H1 (cell line): ENCODE measurements around the gene C6orf136. TPM values are rescaled to one million over a fixed set of nuclear protein-coding genes. Genes with fewer than 3 reads are reported as not detected.

ENCODE experiments used
- CTCF ChIA-PET: fragments of 300-600 bp; sonication (Branson Sonifier 250); formaldehyde crosslinking; loops from one replicate; lab custom pipeline; 2021; ENCODE audit not compliant: partially characterized antibody; lab: Charles Lee
- POLR2A ChIA-PET: fragments of 300-600 bp; sonication (Branson Sonifier 250); formaldehyde crosslinking; loops from one replicate; lab custom pipeline; 2021; ENCODE audit warnings: inconsistent platforms; ENCODE audit not compliant: partially characterized antibody; lab: Charles Lee
- DNase-seq, 2 experiments: peaks; one replicate each; pipeline versions ENCODE4 v3.0.0 to v3.0.0-alpha.2; 2010 to 2022; ENCODE audit warnings: low spot score in 2 of 2, low read depth in 1 of 2, mixed read lengths in 1 of 2
- FAIRE-seq: peaks from 2 replicates; lab custom pipeline; 2011; peaks lifted over from hg19 to GRCh38; lab: Jason Lieb, UNC
- H2AFZ ChIP-seq: 2 replicates; pipeline ENCODE4 v1.8.1; 2012; ENCODE audit warnings: low read length, inconsistent platforms
- H2AK5ac ChIP-seq: 2 replicates; pipeline ENCODE4 v1.6.1; 2013; ENCODE audit warnings: low read depth, low read length
- H2BK120ac ChIP-seq: replicated peaks from 2 replicates; pipeline ENCODE3; 2013; ENCODE audit warnings: low read depth, low read length, inconsistent platforms
- H2BK12ac ChIP-seq: 2 replicates; pipeline ENCODE4 v1.6.1; 2013; ENCODE audit warnings: low read depth, low read length
- H2BK15ac ChIP-seq: 2 replicates; pipeline ENCODE4 v1.6.1; 2013; ENCODE audit warnings: low read length
- H2BK20ac ChIP-seq: 2 replicates; pipeline ENCODE4 v1.6.1; 2013; ENCODE audit warnings: low read length
- H2BK5ac ChIP-seq: 2 replicates; pipeline ENCODE4 v1.6.1; 2013; ENCODE audit warnings: low read depth, low read length
- H3K14ac ChIP-seq: 2 replicates; pipeline ENCODE4 v1.6.1; 2013; ENCODE audit warnings: inconsistent platforms; ENCODE audit not compliant: insufficient read length
- H3K18ac ChIP-seq: 2 replicates; pipeline ENCODE4 v1.6.1; 2013; ENCODE audit warnings: low read length; ENCODE audit errors: extremely low read depth
- H3K23ac ChIP-seq: 2 replicates; pipeline ENCODE4 v1.6.1; 2013; ENCODE audit warnings: inconsistent platforms; ENCODE audit not compliant: insufficient read length
- H3K23me2 ChIP-seq: 2 replicates; pipeline ENCODE4 v1.6.1; 2013; ENCODE audit warnings: low read depth, low read length
- H3K27ac ChIP-seq: 2 replicates; pipeline ENCODE4 v1.6.1; 2011; ENCODE audit warnings: low read depth, low read length, inconsistent platforms
- H3K27me3 ChIP-seq, 4 experiments: replicated peaks in 1 of 4; 1 replicate in 1 of 4; 2 replicates in 3 of 4; pipeline versions ENCODE4 v1.6.1 to v1.8.1; 2011 to 2013; ENCODE audit warnings: low read length in 3 of 4, mild to moderate bottlenecking in 3 of 4, inconsistent platforms in 2 of 4, mixed read lengths in 2 of 4, moderate library complexity in 1 of 4; ENCODE audit not compliant: control insufficient read depth in 3 of 4, insufficient read depth in 3 of 4; ENCODE audit errors: extremely low read depth in 1 of 4
- H3K36me3 ChIP-seq, 4 experiments: 2 replicates each; pipeline versions ENCODE4 v1.6.1 to v1.8.1; 2011 to 2013; ENCODE audit warnings: mild to moderate bottlenecking in 4 of 4, low read length in 3 of 4, moderate library complexity in 2 of 4, control low read depth in 1 of 4, inconsistent platforms in 1 of 4; ENCODE audit not compliant: insufficient read depth in 4 of 4, control insufficient read depth in 2 of 4
- H3K4ac ChIP-seq: replicated peaks from 2 replicates; pipeline ENCODE3; 2013; ENCODE audit warnings: low read length, low read depth, mixed read lengths, inconsistent platforms; ENCODE audit not compliant: insufficient read length
- H3K4me1 ChIP-seq, 4 experiments: replicated peaks in 1 of 4; 1 replicate in 1 of 4; 2 replicates in 3 of 4; pipeline versions ENCODE4 v1.6.1 to v1.8.1; 2011 to 2013; ENCODE audit warnings: low read length in 3 of 4, inconsistent platforms in 2 of 4, mixed read lengths in 1 of 4; ENCODE audit not compliant: insufficient read depth in 4 of 4, control insufficient read depth in 3 of 4
- H3K4me2 ChIP-seq, 2 experiments: 2 replicates each; pipeline versions ENCODE4 v1.6.1 to v1.8.1; 2011 to 2013; ENCODE audit warnings: low read depth in 2 of 2, low read length in 2 of 2, control low read depth in 1 of 2, inconsistent platforms in 1 of 2, mild to moderate bottlenecking in 1 of 2; ENCODE audit not compliant: insufficient read depth in 1 of 2
- H3K4me3 ChIP-seq, 4 experiments: fragments of 200-600, 300-600 bp in 1 of 4; sonication (generic), shearing (Covaris generic), sonication (Bioruptor Twin) in 1 of 4; 2 replicates each; pipeline versions ENCODE4 v1.5.1 to v1.8.1; 2011 to 2016; ENCODE audit warnings: low read length in 4 of 4, low read depth in 3 of 4, control low read depth in 2 of 4, inconsistent platforms in 2 of 4, mild to moderate bottlenecking in 2 of 4, mixed read lengths in 1 of 4, moderate library complexity in 1 of 4; ENCODE audit not compliant: insufficient read depth in 2 of 4; ENCODE audit errors: extremely low read depth in 1 of 4
- H3K56ac ChIP-seq: replicated peaks from 2 replicates; pipeline ENCODE3; 2013; ENCODE audit warnings: low read depth, mild to moderate bottlenecking, mixed read lengths, low read length, inconsistent platforms; ENCODE audit not compliant: insufficient read length
- H3K79me1 ChIP-seq: 2 replicates; pipeline ENCODE4 v1.6.1; 2013; ENCODE audit warnings: low read depth, low read length, control low read depth
- H3K79me2 ChIP-seq, 2 experiments: 2 replicates each; pipeline versions ENCODE4 v1.6.1 to v1.8.1; 2012 to 2013; ENCODE audit warnings: low read length in 2 of 2, mild to moderate bottlenecking in 2 of 2, inconsistent platforms in 1 of 2; ENCODE audit not compliant: insufficient read depth in 2 of 2, control insufficient read depth in 1 of 2
- H3K9ac ChIP-seq, 4 experiments: replicated peaks in 1 of 4; 1 replicate in 1 of 4; 2 replicates in 3 of 4; pipeline versions ENCODE4 v1.6.1 to v1.8.1; 2011 to 2013; ENCODE audit warnings: low read depth in 3 of 4, low read length in 3 of 4, control low read depth in 2 of 4, mild to moderate bottlenecking in 2 of 4, moderate library complexity in 2 of 4, inconsistent platforms in 1 of 4; ENCODE audit errors: extremely low read depth in 1 of 4
- H3K9me3 ChIP-seq, 2 experiments: 2 replicates each; pipeline versions ENCODE4 v1.6.1 to v1.8.1; 2012 to 2013; ENCODE audit warnings: mild to moderate bottlenecking in 2 of 2, moderate library complexity in 2 of 2, control low read depth in 1 of 2, inconsistent platforms in 1 of 2, low read depth in 1 of 2, low read length in 1 of 2, mixed read lengths in 1 of 2; ENCODE audit not compliant: insufficient read depth in 2 of 2
- H4K20me1 ChIP-seq, 2 experiments: replicated peaks in 1 of 2; 2 replicates each; pipeline versions ENCODE3 to v1.8.1; 2011 to 2013; ENCODE audit warnings: inconsistent platforms in 2 of 2, low read length in 2 of 2, mild to moderate bottlenecking in 1 of 2; ENCODE audit not compliant: insufficient read depth in 2 of 2, control insufficient read depth in 1 of 2
- H4K5ac ChIP-seq: 2 replicates; pipeline ENCODE4 v1.6.1; 2013; ENCODE audit warnings: low read length, low read depth, mixed read lengths, inconsistent platforms; ENCODE audit not compliant: insufficient read length
- H4K8ac ChIP-seq: 2 replicates; pipeline ENCODE4 v1.8.0; 2013; ENCODE audit warnings: mild to moderate bottlenecking, moderate library complexity, low read length, inconsistent platforms; ENCODE audit not compliant: insufficient read depth; ENCODE audit errors: extremely low read depth
- H4K91ac ChIP-seq: replicated peaks from 2 replicates; pipeline ENCODE3; 2013; ENCODE audit warnings: low read length, mixed read lengths, inconsistent platforms; ENCODE audit not compliant: insufficient read length
- ASH2L ChIP-seq: fragments of 200-600, 300-600 bp; sonication (generic); IDR thresholded peaks from one replicate; pipeline ENCODE4 v1.7.1; 2017; ENCODE audit warnings: low read length
- ATF2 ChIP-seq: IDR thresholded peaks from 2 replicates; pipeline ENCODE4 v1.6.1; 2012; ENCODE audit warnings: low read length, inconsistent platforms
- CBX5 ChIP-seq: fragments of 300-800, 300-1000 bp; sonication (generic); IDR thresholded peaks from 2 replicates; pipeline ENCODE4 v1.7.1; 2016; ENCODE audit warnings: antibody characterized with exemption, low read length, low read depth
- CEBPB ChIP-seq: IDR thresholded peaks from 2 replicates; pipeline ENCODE4 v1.6.1; 2012; ENCODE audit warnings: low read depth, low read length
- CHD1 ChIP-seq: IDR thresholded peaks from 2 replicates; pipeline ENCODE4 v1.6.1; 2012; ENCODE audit warnings: low read depth, low read length, improper control_type of control experiment
- EGR1 ChIP-seq: IDR thresholded peaks from 2 replicates; pipeline ENCODE4 v1.6.1; 2011; ENCODE audit warnings: low read depth, low read length, borderline replicate concordance
- GABPA ChIP-seq: IDR thresholded peaks from 2 replicates; pipeline ENCODE4 v1.6.1; 2011; ENCODE audit warnings: mild to moderate bottlenecking, low read length, moderate library complexity, borderline replicate concordance; ENCODE audit not compliant: insufficient read depth
- KDM1A ChIP-seq: fragments of 200-600, 300-600 bp; sonication (generic); IDR thresholded peaks from 2 replicates; pipeline ENCODE4 v1.7.1; 2016; ENCODE audit warnings: mild to moderate bottlenecking, low read length, borderline replicate concordance
- MAFK ChIP-seq: IDR thresholded peaks from 2 replicates; pipeline ENCODE4 v1.6.1; 2012; ENCODE audit warnings: low read depth, mild to moderate bottlenecking, improper control_type of control experiment, low read length
- POLR2AphosphoS5 ChIP-seq: IDR thresholded peaks from 2 replicates; pipeline ENCODE4 v1.6.1; 2011; ENCODE audit warnings: low read depth, low read length
- RFX5 ChIP-seq: IDR thresholded peaks from 2 replicates; pipeline ENCODE4 v1.6.1; 2011; ENCODE audit warnings: low read depth, low read length, improper control_type of control experiment, borderline replicate concordance
- SAP30 ChIP-seq: fragments of 300-600 bp; sonication (generic); IDR thresholded peaks from 2 replicates; pipeline ENCODE4 v1.7.1; 2012; ENCODE audit warnings: low read length, moderate library complexity, mild to moderate bottlenecking, inconsistent platforms; ENCODE audit not compliant: insufficient read depth, insufficient replicate concordance
- SP1 ChIP-seq: IDR thresholded peaks from 2 replicates; pipeline ENCODE4 v1.6.1; 2011; ENCODE audit warnings: low read depth, low read length
- TBP ChIP-seq: IDR thresholded peaks from 2 replicates; pipeline ENCODE4 v1.6.1; 2011; ENCODE audit warnings: low read depth, low read length, improper control_type of control experiment
- polyA plus RNA-seq, 7 experiments: library from polyadenylated mRNA; depleted of rRNA in 3 of 7; stranded (reverse) in 5 of 7; unstranded in 2 of 7; fragments of >200 nt in 5 of 7; fragments of 200-250 nt in 2 of 7; gene quantifications; 1 replicate in 5 of 7; 2 replicates in 1 of 7; 4 replicates in 1 of 7; pipeline versions ENCODE4 v1.2.1 to v1.2.3, GENCODE V29; 2011 to 2013; ENCODE audit warnings: missing spikeins in 2 of 7, mixed read lengths in 2 of 7
- total RNA-seq: library from RNA; stranded (reverse); fragmentation: NEBNext Ultra II Directional; extraction: Animal tissue kit (Norgen Biotek cat#: 25700); gene quantifications from 2 replicates; pipeline ENCODE4 v1.2.1, GENCODE V29; 2021

C6orf136 gene
- total and polyA plus RNA-seq, 2 of the 8 experiments (the other 6 are each of a cell fraction or from before 2014, with no cell fraction given), result 20.8 to 23.1 TPM

GRCh38 chr6:30657454-30657853 is 10.5 kb downstream of the C6orf136 start:
- no peak overlapping the region for H3K23ac ChIP-seq
- DNase-seq (no peak), FAIRE-seq (no peak)
- no peak overlapping the region for H2BK5ac ChIP-seq
- H2BK12ac ChIP-seq, result no peak overlapping the region
- no peak overlapping the region for H4K5ac ChIP-seq
- H3K9ac ChIP-seq, result no peak overlapping the region
- no peaks in the 10 kb centered on the region for H3K27me3 ChIP-seq
- H3K79me2 ChIP-seq, result no peaks in the 10 kb centered on the region
- no peak overlapping the region for H3K14ac ChIP-seq
- no peak overlapping the region for H2BK120ac ChIP-seq
- no peak overlapping the region for H4K91ac ChIP-seq
- no peaks in the 10 kb centered on the region for H3K9me3 ChIP-seq
- no peak overlapping the region for H4K8ac ChIP-seq
- ChIA-PET CTCF (interaction anchor here (1.5 to 3.3 kb wide), 2 partner anchors 9 to 14 kb away, joined by 3 to 12 read pairs; partner anchors contain the start of gene DHX16), POLR2A (interaction anchor here (0.6 to 1.9 kb wide), 7 partner anchors 9 to 170 kb away, joined by 3 to 9 read pairs (median 4); no protein-coding TSS in a partner anchor)
- no peak overlapping the region for H3K18ac ChIP-seq
- H3K4ac ChIP-seq, result no peak overlapping the region
- H2AFZ ChIP-seq, result no peak overlapping the region
- H3K4me3 ChIP-seq, result no peak overlapping the region
- H3K36me3 ChIP-seq, result peaks cover 18 to 74% (median 65%) of the 10 kb centered on the region in 4 experiments
- H3K4me1 ChIP-seq, result no peaks in the 10 kb centered on the region
- no peak overlapping the region for H2BK20ac ChIP-seq
- no peak overlapping the region for H3K56ac ChIP-seq
- no peaks in the 10 kb centered on the region for H3K23me2 ChIP-seq
- H2BK15ac ChIP-seq, result no peak overlapping the region
- H3K79me1 ChIP-seq, result no peaks in the 10 kb centered on the region
- H2AK5ac ChIP-seq, result no peak overlapping the region
- H4K20me1 ChIP-seq, result peaks cover 3 to 6% of the 10 kb centered on the region in 2 experiments
- no peak overlapping the region for H3K4me2 ChIP-seq
- H3K27ac ChIP-seq, result no peak overlapping the region
- TF ChIP-seq ATF2 (no peak), SP1 (no peak), CHD1 (no peak), EGR1 (no peak), TBP (no peak), POLR2AphosphoS5 (no peak), GABPA (no peak), CEBPB (no peak), SAP30 (no peak), RFX5 (no peak), ASH2L (no peak), CBX5 (no peak), KDM1A (no peak), MAFK (no peak)
